Left lung (tissue), 10 donors: ENCODE results near the gene RAX. TPM values are rescaled to one million over a fixed set of nuclear protein-coding genes. Genes with fewer than 3 reads are reported as not detected.

Experiments used
- ATAC-seq: fragments of 200-7000 bp; cut with Tn5 transposase; one replicate; pipeline ENCODE4 v1.9.1; 2020; ENCODE audit warnings: moderate library complexity
- DNase-seq, 4 donors: peaks; one replicate each; pipeline ENCODE4 v3.0.0-alpha.2; 2013 to 2020
- H3K27ac ChIP-seq, 2 donors: fragments of 200-600 bp; sonication (generic) in 1 of 2; one replicate each; pipeline versions ENCODE4 v1.5.0 to v1.8.0; 2020 to 2021
- H3K27me3 ChIP-seq, 2 donors: fragments of 200-600 bp; sonication (generic) in 1 of 2; one replicate each; pipeline versions ENCODE4 v1.5.0 to v1.8.0; 2020 to 2021
- H3K36me3 ChIP-seq, 2 donors: fragments of 200-600 bp; sonication (generic) in 1 of 2; one replicate each; pipeline versions ENCODE4 v1.5.0 to v1.8.0; 2020 to 2021
- H3K4me1 ChIP-seq, 2 donors: fragments of 200-600 bp; one replicate each; pipeline ENCODE4 v1.8.0; 2021
- H3K4me3 ChIP-seq, 2 donors: fragments of 200-600 bp; sonication (generic) in 1 of 2; one replicate each; pipeline versions ENCODE4 v1.5.0 to v1.8.0; 2020 to 2021; ENCODE audit warnings: mild to moderate bottlenecking in 1 of 2
- H3K9me3 ChIP-seq, 2 donors: fragments of 200-600 bp; sonication (generic) in 1 of 2; one replicate each; pipeline versions ENCODE4 v1.5.0 to v1.8.0; 2020 to 2021
- CTCF ChIP-seq, 2 donors: fragments of 200-600 bp; sonication (generic) in 1 of 2; IDR thresholded peaks; one replicate each; pipeline versions ENCODE4 v1.5.0 to v1.8.0; 2021; ENCODE audit warnings: antibody characterized with exemption in 2 of 2
- intact Hi-C, 2 donors: fragments of 100-400 bp; cut with DNase I; formaldehyde crosslinking; loops; one replicate each; pipeline versions ENCODE4 v1.11.2 to v1.14.2; 2022
- polyA plus RNA-seq, 6 donors: library from polyadenylated mRNA; unstranded; fragments of 120-200 nt; gene quantifications; one replicate each; pipeline ENCODE4 v1.2.1, GENCODE V29; 2013; ENCODE audit not compliant: insufficient read length in 6 of 6
- total RNA-seq, 2 donors: library from RNA; stranded (reverse); fragmentation: NEBNext Ultra II Directional; extraction: Animal tissue kit (Norgen Biotek cat#: 25700); gene quantifications; one replicate each; pipeline ENCODE4 v1.2.1, GENCODE V29; 2021
- donor health status: DM: no; HTN: yes; CAD: no.
- donor health status: DM: no; HTN: no; CAD: no.

The RAX gene
- total and polyA plus RNA-seq, 8 donors, result not detected

GRCh38 chr18:59233017-59233410, 40.2 kb downstream of the RAX start:
- H3K36me3 ChIP-seq, result no peaks in the 10 kb centered on the region
- H3K4me3 ChIP-seq, result no peak overlapping the region
- no peaks in the 10 kb centered on the region for H3K9me3 ChIP-seq
- TF ChIP-seq CTCF (IDR thresholded peaks at IDR 0.05), result no peak
- H3K27me3 ChIP-seq, result peaks cover 0 to 18% of the 10 kb centered on the region in 2 donors
- intact Hi-C loops, result no loop called here
- H3K27ac ChIP-seq, result no peak overlapping the region
- H3K4me1 ChIP-seq, result no peaks in the 10 kb centered on the region
- ATAC-seq, result no peak
- no peak for DNase-seq

GRCh38 chr18:59232309-59233016, 40.8 kb downstream of the RAX start:
- no peak for ATAC-seq
- H3K4me3 ChIP-seq, result no peak overlapping the region
- H3K4me1 ChIP-seq, result no peaks in the 10 kb centered on the region
- peaks cover 0 to 18% of the 10 kb centered on the region in 2 donors for H3K27me3 ChIP-seq
- H3K27ac ChIP-seq, result no peak overlapping the region
- no peak for DNase-seq
- intact Hi-C loops, result no loop called here
- no peaks in the 10 kb centered on the region for H3K9me3 ChIP-seq
- no peak for TF ChIP-seq CTCF (IDR thresholded peaks at IDR 0.05)
- no peaks in the 10 kb centered on the region for H3K36me3 ChIP-seq

GRCh38 chr18:59231877-59232276, 41.4 kb downstream of the RAX start:
- no peak for DNase-seq
- TF ChIP-seq CTCF (IDR thresholded peaks at IDR 0.05), result no peak
- Histone ChIP-seq H3K27ac (no peak overlapping the region), H3K4me1 (no peaks in the 10 kb centered on the region), H3K4me3 (no peak overlapping the region), H3K36me3 (no peaks in the 10 kb centered on the region), H3K27me3 (peaks cover 0 to 18% of the 10 kb centered on the region in 2 donors), H3K9me3 (no peaks in the 10 kb centered on the region)
- intact Hi-C loops, result no loop called here
- no peak for ATAC-seq

GRCh38 chr18:59231114-59231513, 42.1 kb downstream of the RAX start:
- intact Hi-C loops, result no loop called here
- no peaks in the 10 kb centered on the region for H3K4me1 ChIP-seq
- H3K4me3 ChIP-seq, result no peak overlapping the region
- no peaks in the 10 kb centered on the region for H3K9me3 ChIP-seq
- no peak overlapping the region for H3K27ac ChIP-seq
- H3K27me3 ChIP-seq, result peaks cover 0 to 18% of the 10 kb centered on the region in 2 donors
- H3K36me3 ChIP-seq, result no peaks in the 10 kb centered on the region
- ATAC-seq, result no peak
- TF ChIP-seq CTCF (IDR thresholded peaks at IDR 0.05), result no peak
- DNase-seq, result no peak

- Histone ChIP-seq H3K27ac (no peak overlapping the region), H3K4me3 (no peak overlapping the region), H3K4me1 (no peaks in the 10 kb centered on the region), H3K36me3 (no peaks in the 10 kb centered on the region), H3K27me3 (peaks cover 0 to 18% of the 10 kb centered on the region in 2 donors), H3K9me3 (no peaks in the 10 kb centered on the region)
- ATAC-seq, result no peak
- intact Hi-C loops, result no loop called here
- no peak for DNase-seq
- no peak for TF ChIP-seq CTCF (IDR thresholded peaks at IDR 0.05)
Observed at GRCh38 chr18:59229701-59230443, 43.4 kb downstream of the RAX start.
